Mesothelial cell of epicardium (in vitro differentiated cells): ENCODE results near the gene TRAPPC2B. TPM values are rescaled to one million over a fixed set of nuclear protein-coding genes. Genes with fewer than 3 reads are reported as not detected.

Source experiments
- DNase-seq, 2 experiments: peaks; one replicate each; pipeline ENCODE4 v3.0.0; 2021; ENCODE audit warnings: low spot score in 2 of 2; ENCODE audit not compliant: unreplicated experiment in 2 of 2
- H3K27ac Mint-ChIP-seq: 2 replicates; pipeline ENCODE4 v1.8.0; 2021; ENCODE audit warnings: mixed read lengths
- H3K27me3 Mint-ChIP-seq: 2 replicates; pipeline ENCODE4 v1.8.0; 2021; ENCODE audit warnings: low read depth, mixed read lengths
- H3K36me3 Mint-ChIP-seq: 2 replicates; pipeline ENCODE4 v1.8.0; 2021; ENCODE audit warnings: mixed read lengths
- H3K4me1 Mint-ChIP-seq: 2 replicates; pipeline ENCODE4 v1.8.0; 2021; ENCODE audit warnings: mixed read lengths
- H3K4me3 Mint-ChIP-seq: 2 replicates; pipeline ENCODE4 v1.8.0; 2021; ENCODE audit warnings: mild to moderate bottlenecking, moderate library complexity, mixed read lengths
- H3K9me3 Mint-ChIP-seq: 2 replicates; pipeline ENCODE4 v1.8.0; 2021; ENCODE audit warnings: mixed read lengths
- total RNA-seq: library from RNA; stranded (reverse); gene quantifications from 3 replicates; pipeline ENCODE4 v1.2.1, GENCODE V29; 2021
- TF ChIP-seq, protein P1 (sequence below): fragments of 200-600 bp; sonication (generic); IDR thresholded peaks from one replicate; pipeline ENCODE4 v1.5.0; 2021; ENCODE audit warnings: antibody characterized with exemption; ENCODE audit not compliant: unreplicated experiment

The TRAPPC2B gene
- total RNA-seq, 1 donor from 2014 or later = 10.3 TPM

DNA sequence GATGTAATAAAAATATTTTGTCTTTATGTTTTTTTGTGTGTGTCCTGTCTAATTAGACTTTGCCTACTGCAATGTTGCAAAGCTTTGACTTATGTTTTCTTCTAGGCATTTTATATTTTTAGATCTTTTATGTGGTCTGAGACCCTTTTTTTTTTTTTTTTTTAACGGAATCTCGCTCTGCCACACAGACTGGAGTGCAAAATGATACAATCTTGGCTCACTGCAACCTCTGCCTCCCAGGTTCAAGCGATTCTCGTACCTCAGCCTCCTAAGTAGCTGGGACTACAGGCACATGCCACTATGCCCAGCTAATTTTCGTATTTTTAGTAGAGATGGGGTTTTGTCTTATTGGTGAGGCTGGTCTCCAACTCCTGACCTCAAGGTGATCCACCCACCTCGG, 20.8 kb upstream of the TRAPPC2B start:
- Mint-ChIP-seq H3K9me3 (no peaks in the 10 kb centered on the region), H3K4me1 (no peaks in the 10 kb centered on the region), H3K27ac (no peak overlapping the region), H3K27me3 (peaks cover 26% of the 10 kb centered on the region), H3K36me3 (no peaks in the 10 kb centered on the region), H3K4me3 (no peak overlapping the region)
- no peak for DNase-seq
- TF ChIP-seq, protein P1, sequence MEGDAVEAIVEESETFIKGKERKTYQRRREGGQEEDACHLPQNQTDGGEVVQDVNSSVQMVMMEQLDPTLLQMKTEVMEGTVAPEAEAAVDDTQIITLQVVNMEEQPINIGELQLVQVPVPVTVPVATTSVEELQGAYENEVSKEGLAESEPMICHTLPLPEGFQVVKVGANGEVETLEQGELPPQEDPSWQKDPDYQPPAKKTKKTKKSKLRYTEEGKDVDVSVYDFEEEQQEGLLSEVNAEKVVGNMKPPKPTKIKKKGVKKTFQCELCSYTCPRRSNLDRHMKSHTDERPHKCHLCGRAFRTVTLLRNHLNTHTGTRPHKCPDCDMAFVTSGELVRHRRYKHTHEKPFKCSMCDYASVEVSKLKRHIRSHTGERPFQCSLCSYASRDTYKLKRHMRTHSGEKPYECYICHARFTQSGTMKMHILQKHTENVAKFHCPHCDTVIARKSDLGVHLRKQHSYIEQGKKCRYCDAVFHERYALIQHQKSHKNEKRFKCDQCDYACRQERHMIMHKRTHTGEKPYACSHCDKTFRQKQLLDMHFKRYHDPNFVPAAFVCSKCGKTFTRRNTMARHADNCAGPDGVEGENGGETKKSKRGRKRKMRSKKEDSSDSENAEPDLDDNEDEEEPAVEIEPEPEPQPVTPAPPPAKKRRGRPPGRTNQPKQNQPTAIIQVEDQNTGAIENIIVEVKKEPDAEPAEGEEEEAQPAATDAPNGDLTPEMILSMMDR = no peak

DNA sequence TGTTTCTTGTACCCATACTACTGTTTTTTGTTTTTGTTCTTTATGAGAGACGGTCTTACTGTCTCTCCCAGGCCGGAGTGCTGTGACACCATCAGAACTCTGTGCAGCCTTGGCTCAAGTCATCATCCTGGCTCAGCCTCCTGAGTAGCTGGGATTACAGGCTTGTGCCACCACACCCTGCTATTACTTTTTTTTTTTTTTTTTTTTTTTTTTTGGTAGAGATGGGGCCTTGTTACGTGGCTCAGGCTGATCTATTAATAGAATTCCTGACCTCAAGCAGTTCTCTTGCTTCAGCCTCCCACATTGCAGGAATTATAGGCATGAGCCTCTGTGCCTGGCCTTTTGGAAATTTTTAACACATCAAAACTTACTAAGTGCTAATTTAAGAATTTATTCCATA, 15.2 kb upstream of the TRAPPC2B start:
- Mint-ChIP-seq H3K4me3 (no peak overlapping the region), H3K4me1 (peaks cover 28% of the 10 kb centered on the region), H3K9me3 (no peaks in the 10 kb centered on the region), H3K27me3 (peaks cover 23% of the 10 kb centered on the region), H3K36me3 (peaks cover 2% of the 10 kb centered on the region), H3K27ac (no peak overlapping the region)
- no peak for DNase-seq
- TF ChIP-seq, protein P1 = no peak

DNA sequence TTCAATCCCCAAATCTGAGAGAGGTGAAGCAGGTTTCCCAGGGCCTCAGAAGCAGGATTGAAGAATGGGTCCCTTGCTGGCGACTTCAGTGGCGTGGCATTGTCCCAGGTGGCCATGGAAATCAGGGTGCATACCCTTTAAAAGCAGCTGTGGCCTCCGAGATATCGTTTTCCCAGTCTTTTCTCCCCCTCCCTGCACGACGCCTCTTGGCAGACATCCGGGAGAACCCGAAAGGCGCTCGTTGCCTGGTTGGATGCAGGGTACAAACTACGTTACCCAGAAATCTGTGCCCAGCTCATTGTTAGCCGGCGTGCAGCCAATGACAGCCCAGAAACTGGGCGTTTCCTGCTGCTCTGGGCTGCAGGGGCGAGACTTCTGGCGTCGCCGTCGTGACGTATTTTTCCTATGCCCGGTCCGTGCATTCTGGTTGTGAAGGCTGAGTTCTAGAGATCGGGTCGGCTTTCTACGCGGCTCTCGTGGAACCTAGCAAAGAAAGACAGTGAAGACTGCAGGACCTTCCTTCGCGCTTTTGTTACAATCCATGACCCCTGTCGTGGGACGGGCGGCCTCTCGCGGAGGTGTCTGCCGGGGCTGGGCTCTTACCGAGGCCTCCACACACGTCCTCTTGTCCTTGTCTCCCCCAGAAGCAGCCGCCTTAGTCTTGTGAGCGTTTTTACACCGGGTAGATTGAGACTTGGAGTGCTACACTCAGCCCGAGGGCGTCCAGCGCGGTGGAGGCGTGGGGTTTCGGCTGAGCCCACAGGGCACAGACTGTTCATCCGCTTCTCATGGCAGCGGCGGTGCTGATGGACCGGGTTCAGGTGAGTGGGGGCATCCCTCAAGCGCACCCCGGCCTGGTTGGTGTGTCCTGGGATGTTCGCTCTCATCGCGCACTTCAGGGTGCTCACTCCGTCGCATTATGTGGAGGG, 12.2 kb upstream of the TRAPPC2B start, which contains the start of gene ZNF304:
TSS of gene ZNF304 (plus strand) at position 395 of the 929 bp plus-strand sequence. CDS start at position 789, 394 bp downstream.
- peak within 1 kb of the TSS; percentile 94 for H3K27ac Mint-ChIP-seq
- H3K27me3 Mint-ChIP-seq = peaks cover 9% of the 10 kb centered on the region
- peaks cover 35% of the 10 kb centered on the region for H3K4me1 Mint-ChIP-seq
- peak within 1 kb of the TSS; percentile 89 for H3K4me3 Mint-ChIP-seq
- TF ChIP-seq, protein P1 = no peak
- no peaks in the 10 kb centered on the region for H3K9me3 Mint-ChIP-seq
- peaks cover 22% of the 10 kb centered on the region for H3K36me3 Mint-ChIP-seq
- DNase-seq = peak; percentile 82 to 87

DNA sequence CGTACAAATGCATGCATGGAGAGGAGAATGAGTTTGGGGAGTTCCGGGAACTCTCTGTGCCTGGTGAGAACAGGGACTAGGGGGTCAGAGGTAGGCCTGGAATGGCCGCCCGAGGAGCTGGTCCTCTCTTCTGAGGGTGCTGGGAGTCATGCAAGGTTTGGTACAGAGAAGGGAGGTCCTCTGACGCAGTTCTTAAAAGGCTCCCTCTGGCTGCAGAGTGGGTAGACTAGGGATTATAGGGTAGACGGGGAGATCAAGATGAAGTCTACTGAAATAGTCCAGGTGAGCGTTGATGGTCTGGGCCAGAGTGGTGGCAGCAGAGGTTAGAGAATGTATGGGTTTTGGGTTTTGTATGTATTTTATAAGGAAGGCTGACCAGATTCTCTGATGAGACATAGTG, 11.5 kb upstream of the TRAPPC2B start:
- H3K9me3 Mint-ChIP-seq = no peaks in the 10 kb centered on the region
- H3K27ac Mint-ChIP-seq = peak overlapping the region; percentile 94
- H3K4me3 Mint-ChIP-seq = peak overlapping the region; percentile 89
- TF ChIP-seq, protein P1 = no peak
- peaks cover 29% of the 10 kb centered on the region for H3K36me3 Mint-ChIP-seq
- H3K4me1 Mint-ChIP-seq = peaks cover 35% of the 10 kb centered on the region
- H3K27me3 Mint-ChIP-seq = peaks cover 4% of the 10 kb centered on the region
- DNase-seq = no peak

DNA sequence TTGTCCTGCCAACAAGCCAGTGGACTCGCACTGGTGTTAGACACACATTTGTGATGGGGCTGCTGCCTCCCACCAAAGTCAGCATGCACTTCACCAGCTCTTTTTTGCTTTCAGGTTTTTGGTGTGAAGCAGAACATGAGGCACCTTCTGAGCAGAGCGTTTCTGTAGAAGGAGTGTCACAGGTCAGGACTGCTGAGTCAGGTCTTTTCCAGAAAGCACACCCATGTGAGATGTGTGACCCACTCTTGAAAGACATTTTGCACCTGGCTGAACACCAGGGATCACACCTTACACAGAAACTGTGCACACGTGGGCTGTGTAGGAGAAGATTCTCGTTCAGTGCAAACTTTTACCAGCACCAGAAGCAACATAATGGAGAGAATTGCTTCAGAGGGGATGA, 7.4 kb upstream of the TRAPPC2B start:
- H3K9me3 Mint-ChIP-seq = no peaks in the 10 kb centered on the region
- peaks cover 53% of the 10 kb centered on the region for H3K36me3 Mint-ChIP-seq
- H3K27me3 Mint-ChIP-seq = no peaks in the 10 kb centered on the region
- no peak for DNase-seq
- peaks cover 28% of the 10 kb centered on the region for H3K4me1 Mint-ChIP-seq
- H3K27ac Mint-ChIP-seq = no peak overlapping the region
- no peak overlapping the region for H3K4me3 Mint-ChIP-seq
- TF ChIP-seq, protein P1 = no peak
